GM21360 (cell line): ENCODE results near the gene SMO.

ENCODE experiments used
- ATAC-seq: cut with Tn5 transposase; IDR thresholded peaks from one replicate; pipeline ENCODE4 v1.9.1; 2021; ENCODE audit warnings: mild to moderate bottlenecking, moderate library complexity; ENCODE audit not compliant: unreplicated experiment

The SMO gene

GRCh38 chr7:129188372-129188891 lies at the start of gene SMO:
Gene SMO (plus strand): TSS chr7:129188633. CDS start chr7:129189152, 519 bp downstream.
- ATAC-seq, result no peak

- no peak for ATAC-seq
These were observed 44.7 kb upstream of the SMO start for GRCh38 chr7:129143724-129144094.

- ATAC-seq, result peak; percentile 67
These were observed 44.2 kb upstream of the SMO start, which contains the start of gene TSPAN33 for GRCh38 chr7:129144095-129144833. Gene TSPAN33 (plus strand): TSS chr7:129144707. CDS start chr7:129144981, 274 bp downstream.

- ATAC-seq, result peak; percentile 15
These were observed 43.4 kb upstream of the SMO start for GRCh38 chr7:129144834-129145668.

- ATAC-seq, result no peak
These were observed 42.0 kb upstream of the SMO start for GRCh38 chr7:129146237-129146979.

- ATAC-seq, result no peak
These were observed 40.7 kb upstream of the SMO start for GRCh38 chr7:129147731-129148130.

- ATAC-seq, result no peak
These were observed 38.9 kb upstream of the SMO start for GRCh38 chr7:129149511-129149910.

GRCh38 chr7:129150199-129150996 lies 38.0 kb upstream of the SMO start:
- ATAC-seq, result no peak

GRCh38 chr7:129157651-129158050 lies 30.8 kb upstream of the SMO start:
- ATAC-seq, result no peak

GRCh38 chr7:129159539-129159938 lies 28.9 kb upstream of the SMO start:
- ATAC-seq, result no peak

GRCh38 chr7:129160161-129160905 lies 28.1 kb upstream of the SMO start:
- no peak for ATAC-seq

- no peak for ATAC-seq
These were observed 26.8 kb upstream of the SMO start for GRCh38 chr7:129161524-129162225.

GRCh38 chr7:129162732-129163131 lies 25.7 kb upstream of the SMO start:
- no peak for ATAC-seq

GRCh38 chr7:129163875-129164544 lies 24.4 kb upstream of the SMO start:
- ATAC-seq, result no peak

- ATAC-seq, result no peak
These were observed 21.7 kb upstream of the SMO start for GRCh38 chr7:129166745-129167144.

GRCh38 chr7:129167817-129168216 lies 20.6 kb upstream of the SMO start:
- ATAC-seq, result no peak

- no peak for ATAC-seq
These were observed 20.0 kb upstream of the SMO start for GRCh38 chr7:129168231-129169021.
